ENCODE measurements around the gene TRIM37.

Gene TRIM37

DNA sequence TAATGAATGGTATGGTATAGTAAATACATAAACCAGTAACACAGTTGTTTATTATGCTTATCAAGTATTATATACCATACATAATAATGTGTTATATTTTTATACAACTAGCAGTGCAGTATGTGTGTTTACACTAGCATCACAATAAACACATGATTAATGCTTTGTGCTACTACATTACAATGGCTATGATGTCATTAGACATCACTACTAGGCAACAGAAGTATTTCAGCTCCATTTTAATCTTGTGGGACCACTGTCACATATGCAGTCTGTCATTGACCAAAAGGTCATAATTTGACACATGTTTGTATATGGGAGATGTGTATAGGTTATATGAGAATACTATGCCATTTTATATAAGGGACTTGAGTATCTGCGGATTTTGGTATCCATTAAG lies 32.7 kb downstream of the TRIM37 start:
- H3K4me1 ChIP-seq (ENCODE audit: control insufficient read depth in 1 of 2, insufficient read depth in 2 of 2, low read length in 2 of 2): no peaks in the 10 kb centered on the region
- H3K9me3 ChIP-seq (ENCODE audit: control insufficient read depth in 1 of 2, low read length in 2 of 2): no peaks in the 10 kb centered on the region
- no peaks in the 10 kb centered on the region for H3K27me3 ChIP-seq (ENCODE audit: low read depth, low read length)
- H3K4me3 ChIP-seq (ENCODE audit: low read depth in 1 of 2, low read length in 2 of 2): no peak overlapping the region
- no peak overlapping the region for H3K27ac ChIP-seq (ENCODE audit: low read length)
- H3K36me3 ChIP-seq (ENCODE audit: control insufficient read depth in 1 of 2, insufficient read depth in 2 of 2, low read length in 2 of 2): peaks cover 16 to 25% of the 10 kb centered on the region in 2 donors

DNA sequence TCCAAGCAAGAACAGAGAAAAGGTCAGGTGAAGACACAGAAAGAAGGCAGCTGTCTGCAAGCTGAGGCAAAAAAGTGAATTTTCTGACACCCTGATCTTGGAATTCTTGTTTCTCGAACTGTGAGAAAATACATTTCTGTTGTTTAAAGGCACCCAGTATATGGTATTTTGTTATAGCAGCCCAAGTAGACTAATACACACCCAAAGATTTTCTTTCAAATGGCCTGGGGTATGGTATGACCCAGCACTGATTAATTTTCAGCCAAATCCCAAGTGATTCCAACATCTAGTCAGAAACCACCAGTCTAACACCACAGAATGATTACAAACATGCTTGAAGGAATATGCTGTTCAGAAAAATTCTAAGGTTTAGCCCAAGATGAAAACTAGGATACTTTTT lies 36.8 kb downstream of the TRIM37 start:
- H3K4me1 ChIP-seq (ENCODE audit: control insufficient read depth in 1 of 2, insufficient read depth in 2 of 2, low read length in 2 of 2): no peaks in the 10 kb centered on the region
- peaks cover 26 to 29% of the 10 kb centered on the region in 2 donors for H3K36me3 ChIP-seq (ENCODE audit: control insufficient read depth in 1 of 2, insufficient read depth in 2 of 2, low read length in 2 of 2)
- no peaks in the 10 kb centered on the region for H3K27me3 ChIP-seq (ENCODE audit: low read depth, low read length)
- no peak overlapping the region for H3K27ac ChIP-seq (ENCODE audit: low read length)
- no peaks in the 10 kb centered on the region for H3K9me3 ChIP-seq (ENCODE audit: control insufficient read depth in 1 of 2, low read length in 2 of 2)
- H3K4me3 ChIP-seq (ENCODE audit: low read depth in 1 of 2, low read length in 2 of 2): no peak overlapping the region

- peaks cover 30% of the 10 kb centered on the region in 2 donors for H3K36me3 ChIP-seq (ENCODE audit: control insufficient read depth in 1 of 2, insufficient read depth in 2 of 2, low read length in 2 of 2)
- H3K9me3 ChIP-seq (ENCODE audit: control insufficient read depth in 1 of 2, low read length in 2 of 2): no peaks in the 10 kb centered on the region
- no peaks in the 10 kb centered on the region for H3K27me3 ChIP-seq (ENCODE audit: low read depth, low read length)
- no peak overlapping the region for H3K27ac ChIP-seq (ENCODE audit: low read length)
- no peak overlapping the region for H3K4me3 ChIP-seq (ENCODE audit: low read depth in 1 of 2, low read length in 2 of 2)
- H3K4me1 ChIP-seq (ENCODE audit: control insufficient read depth in 1 of 2, insufficient read depth in 2 of 2, low read length in 2 of 2): no peaks in the 10 kb centered on the region
These were observed 38.9 kb downstream of the TRIM37 start for GRCh38 chr17:59067756-59068155.

- no peaks in the 10 kb centered on the region for H3K9me3 ChIP-seq (ENCODE audit: control insufficient read depth in 1 of 2, low read length in 2 of 2)
- H3K27me3 ChIP-seq (ENCODE audit: low read depth, low read length): no peaks in the 10 kb centered on the region
- H3K36me3 ChIP-seq (ENCODE audit: control insufficient read depth in 1 of 2, insufficient read depth in 2 of 2, low read length in 2 of 2): peaks cover 33 to 34% of the 10 kb centered on the region in 2 donors
- H3K4me3 ChIP-seq (ENCODE audit: low read depth in 1 of 2, low read length in 2 of 2): no peak overlapping the region
- H3K27ac ChIP-seq (ENCODE audit: low read length): no peak overlapping the region
- no peaks in the 10 kb centered on the region for H3K4me1 ChIP-seq (ENCODE audit: control insufficient read depth in 1 of 2, insufficient read depth in 2 of 2, low read length in 2 of 2)
These were observed 39.3 kb downstream of the TRIM37 start for GRCh38 chr17:59067340-59067739.

DNA sequence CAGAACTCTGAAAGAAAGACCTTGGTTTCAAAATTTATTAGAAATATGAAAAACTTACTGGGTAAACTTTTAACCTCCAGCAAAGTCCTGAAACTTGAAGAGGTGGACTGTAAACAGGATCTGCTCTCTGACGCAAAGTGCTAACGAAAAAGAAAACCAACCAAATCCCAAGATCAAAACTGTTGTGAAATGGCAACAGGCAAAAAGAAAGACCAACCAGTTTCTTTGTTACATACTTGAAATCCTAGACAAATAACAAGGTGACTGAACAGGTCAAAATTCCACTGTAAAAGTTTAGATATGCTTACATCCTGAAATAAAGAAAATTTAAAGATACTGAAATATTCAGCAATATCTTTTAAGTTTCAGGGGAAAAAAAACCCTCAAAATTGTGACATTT lies 44.2 kb downstream of the TRIM37 start:
- H3K36me3 ChIP-seq (ENCODE audit: control insufficient read depth in 1 of 2, insufficient read depth in 2 of 2, low read length in 2 of 2): peaks cover 22 to 49% of the 10 kb centered on the region in 2 donors
- H3K27me3 ChIP-seq (ENCODE audit: low read depth, low read length): no peaks in the 10 kb centered on the region
- no peaks in the 10 kb centered on the region for H3K9me3 ChIP-seq (ENCODE audit: control insufficient read depth in 1 of 2, low read length in 2 of 2)
- no peaks in the 10 kb centered on the region for H3K4me1 ChIP-seq (ENCODE audit: control insufficient read depth in 1 of 2, insufficient read depth in 2 of 2, low read length in 2 of 2)
- H3K4me3 ChIP-seq (ENCODE audit: low read depth in 1 of 2, low read length in 2 of 2): no peak overlapping the region
- no peak overlapping the region for H3K27ac ChIP-seq (ENCODE audit: low read length)

- Histone ChIP-seq H3K27ac (ENCODE audit: low read length) (no peak overlapping the region), H3K9me3 (ENCODE audit: control insufficient read depth in 1 of 2, low read length in 2 of 2) (no peaks in the 10 kb centered on the region), H3K36me3 (ENCODE audit: control insufficient read depth in 1 of 2, insufficient read depth in 2 of 2, low read length in 2 of 2) (peaks cover 11 to 41% of the 10 kb centered on the region in 2 donors), H3K4me3 (ENCODE audit: low read depth in 1 of 2, low read length in 2 of 2) (no peak overlapping the region), H3K27me3 (ENCODE audit: low read depth, low read length) (no peaks in the 10 kb centered on the region), H3K4me1 (ENCODE audit: control insufficient read depth in 1 of 2, insufficient read depth in 2 of 2, low read length in 2 of 2) (no peaks in the 10 kb centered on the region)
These were observed 49.8 kb downstream of the TRIM37 start for GRCh38 chr17:59056857-59057256.

DNA sequence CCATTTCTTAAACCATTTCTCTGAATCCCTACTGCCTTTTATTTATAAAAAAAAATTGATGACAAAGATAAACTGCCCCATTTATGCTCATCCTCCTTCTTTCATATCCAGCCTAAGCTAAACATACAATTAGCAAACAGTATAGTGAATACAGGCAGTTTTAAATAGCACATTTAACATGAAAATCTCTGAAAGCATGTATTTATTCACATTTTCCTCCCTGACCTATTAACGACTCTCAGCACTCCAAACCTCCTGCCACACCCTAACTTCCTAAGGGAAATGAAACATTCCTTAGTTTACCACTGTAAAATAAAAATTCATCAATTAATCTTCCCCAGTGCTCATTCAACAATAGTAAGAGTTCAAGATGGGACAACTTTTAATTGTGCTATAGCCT lies 56.9 kb downstream of the TRIM37 start:
- Histone ChIP-seq H3K27ac (ENCODE audit: low read length) (no peak overlapping the region), H3K9me3 (ENCODE audit: control insufficient read depth in 1 of 2, low read length in 2 of 2) (no peaks in the 10 kb centered on the region), H3K27me3 (ENCODE audit: low read depth, low read length) (no peaks in the 10 kb centered on the region), H3K36me3 (ENCODE audit: control insufficient read depth in 1 of 2, insufficient read depth in 2 of 2, low read length in 2 of 2) (peaks cover 5 to 37% of the 10 kb centered on the region in 2 donors), H3K4me1 (ENCODE audit: control insufficient read depth in 1 of 2, insufficient read depth in 2 of 2, low read length in 2 of 2) (no peaks in the 10 kb centered on the region), H3K4me3 (ENCODE audit: low read depth in 1 of 2, low read length in 2 of 2) (no peak overlapping the region)

GRCh38 chr17:59047616-59048015 lies 59.1 kb downstream of the TRIM37 start:
- Histone ChIP-seq H3K9me3 (ENCODE audit: control insufficient read depth in 1 of 2, low read length in 2 of 2) (no peaks in the 10 kb centered on the region), H3K4me3 (ENCODE audit: low read depth in 1 of 2, low read length in 2 of 2) (no peak overlapping the region), H3K4me1 (ENCODE audit: control insufficient read depth in 1 of 2, insufficient read depth in 2 of 2, low read length in 2 of 2) (no peaks in the 10 kb centered on the region), H3K27me3 (ENCODE audit: low read depth, low read length) (no peaks in the 10 kb centered on the region), H3K36me3 (ENCODE audit: control insufficient read depth in 1 of 2, insufficient read depth in 2 of 2, low read length in 2 of 2) (peaks cover 9 to 47% of the 10 kb centered on the region in 2 donors), H3K27ac (ENCODE audit: low read length) (no peak overlapping the region)

DNA sequence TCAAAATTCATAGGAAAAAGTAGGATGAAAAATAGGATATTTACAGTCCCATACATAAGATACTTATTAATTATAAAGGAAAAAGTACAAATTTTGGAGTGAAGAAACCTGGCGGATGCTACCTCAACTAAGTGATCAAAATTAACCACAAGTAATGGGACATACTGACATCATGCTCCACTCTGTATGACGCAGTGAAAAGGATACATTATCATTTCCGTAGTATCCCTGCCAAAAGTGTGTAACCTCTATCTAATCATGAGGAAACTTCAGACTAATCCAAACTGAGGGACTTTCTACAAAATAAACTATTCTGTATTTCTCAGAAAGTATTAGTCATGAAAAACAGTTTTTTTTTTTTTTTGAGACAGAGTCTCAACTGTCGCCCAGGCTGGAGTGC lies 60.5 kb downstream of the TRIM37 start:
- Histone ChIP-seq H3K36me3 (ENCODE audit: control insufficient read depth in 1 of 2, insufficient read depth in 2 of 2, low read length in 2 of 2) (peaks cover 9 to 52% of the 10 kb centered on the region in 2 donors), H3K27ac (ENCODE audit: low read length) (no peak overlapping the region), H3K4me3 (ENCODE audit: low read depth in 1 of 2, low read length in 2 of 2) (no peak overlapping the region), H3K27me3 (ENCODE audit: low read depth, low read length) (no peaks in the 10 kb centered on the region), H3K9me3 (ENCODE audit: control insufficient read depth in 1 of 2, low read length in 2 of 2) (no peaks in the 10 kb centered on the region), H3K4me1 (ENCODE audit: control insufficient read depth in 1 of 2, insufficient read depth in 2 of 2, low read length in 2 of 2) (no peaks in the 10 kb centered on the region)

GRCh38 chr17:59038734-59039133 lies 67.9 kb downstream of the TRIM37 start:
- Histone ChIP-seq H3K4me1 (ENCODE audit: control insufficient read depth in 1 of 2, insufficient read depth in 2 of 2, low read length in 2 of 2) (no peaks in the 10 kb centered on the region), H3K4me3 (ENCODE audit: low read depth in 1 of 2, low read length in 2 of 2) (no peak overlapping the region), H3K27me3 (ENCODE audit: low read depth, low read length) (no peaks in the 10 kb centered on the region), H3K36me3 (ENCODE audit: control insufficient read depth in 1 of 2, insufficient read depth in 2 of 2, low read length in 2 of 2) (peaks cover 21 to 47% of the 10 kb centered on the region in 2 donors), H3K9me3 (ENCODE audit: control insufficient read depth in 1 of 2, low read length in 2 of 2) (no peaks in the 10 kb centered on the region), H3K27ac (ENCODE audit: low read length) (no peak overlapping the region)

GRCh38 chr17:59037960-59038359 lies 68.7 kb downstream of the TRIM37 start:
- H3K27me3 ChIP-seq (ENCODE audit: low read depth, low read length): no peaks in the 10 kb centered on the region
- no peaks in the 10 kb centered on the region for H3K9me3 ChIP-seq (ENCODE audit: control insufficient read depth in 1 of 2, low read length in 2 of 2)
- H3K4me3 ChIP-seq (ENCODE audit: low read depth in 1 of 2, low read length in 2 of 2): no peak overlapping the region
- no peak overlapping the region for H3K27ac ChIP-seq (ENCODE audit: low read length)
- H3K36me3 ChIP-seq (ENCODE audit: control insufficient read depth in 1 of 2, insufficient read depth in 2 of 2, low read length in 2 of 2): peaks cover 17 to 39% of the 10 kb centered on the region in 2 donors
- no peaks in the 10 kb centered on the region for H3K4me1 ChIP-seq (ENCODE audit: control insufficient read depth in 1 of 2, insufficient read depth in 2 of 2, low read length in 2 of 2)

DNA sequence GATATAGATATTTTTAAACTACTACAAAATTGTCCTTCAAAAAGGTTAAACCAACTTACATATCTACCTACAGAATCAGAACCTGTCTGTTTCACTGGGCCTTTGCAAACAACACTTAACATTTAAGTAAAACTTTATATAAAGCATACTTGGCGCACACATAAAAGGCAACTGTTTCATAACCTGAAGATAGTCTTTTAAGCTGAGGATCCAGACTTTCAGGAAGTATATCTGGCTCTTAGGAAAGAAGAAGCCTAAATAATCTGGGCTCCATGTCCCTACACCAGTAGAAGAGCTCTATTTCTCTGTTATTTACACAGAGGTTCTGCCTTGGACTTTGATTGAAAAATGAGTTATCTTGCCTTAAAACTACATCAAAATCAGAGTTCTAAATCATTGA lies 75.9 kb downstream of the TRIM37 start:
- H3K36me3 ChIP-seq (ENCODE audit: control insufficient read depth in 1 of 2, insufficient read depth in 2 of 2, low read length in 2 of 2): peaks cover 10 to 20% of the 10 kb centered on the region in 2 donors
- H3K4me3 ChIP-seq (ENCODE audit: low read depth in 1 of 2, low read length in 2 of 2): no peak overlapping the region
- H3K27ac ChIP-seq (ENCODE audit: low read length): no peak overlapping the region
- H3K27me3 ChIP-seq (ENCODE audit: low read depth, low read length): no peaks in the 10 kb centered on the region
- H3K9me3 ChIP-seq (ENCODE audit: control insufficient read depth in 1 of 2, low read length in 2 of 2): no peaks in the 10 kb centered on the region
- H3K4me1 ChIP-seq (ENCODE audit: control insufficient read depth in 1 of 2, insufficient read depth in 2 of 2, low read length in 2 of 2): peaks cover 0 to 6% of the 10 kb centered on the region in 2 donors
